WTC11 (cell line): Measurements from ENCODE around the gene GPC6. TPM values are rescaled to one million over a fixed set of nuclear protein-coding genes. Genes with fewer than 3 reads are reported as not detected.

Experiments
- ATAC-seq: fragments of 200-7000 bp; cut with Tn5 transposase; 2 replicates; pipeline ENCODE4 v1.10.0; 2021; ENCODE audit warnings: mild to moderate bottlenecking, moderate library complexity
- CTCF ChIA-PET: fragments of 300-600 bp; sonication (Branson Sonifier 250); formaldehyde crosslinking; loops from one replicate; lab custom pipeline; 2021; ENCODE audit warnings: antibody characterized with exemption; lab: Charles Lee
- POLR2A ChIA-PET: fragments of 350-600 bp; sonication (Branson Sonifier 250); formaldehyde crosslinking; loops from one replicate; lab custom pipeline; 2021; ENCODE audit warnings: antibody characterized with exemption; lab: Charles Lee
- DNase-seq: peaks from one replicate; pipeline ENCODE4 v3.0.0; 2021; ENCODE audit warnings: low spot score
- H3K27ac Mint-ChIP-seq: 2 replicates; pipeline ENCODE4 v1.8.0; 2021; ENCODE audit warnings: mixed read lengths
- H3K27me3 Mint-ChIP-seq: 2 replicates; pipeline ENCODE4 v1.8.0; 2021; ENCODE audit warnings: low read depth, mild to moderate bottlenecking, moderate library complexity, mixed read lengths
- H3K36me3 Mint-ChIP-seq: 2 replicates; pipeline ENCODE4 v1.8.0; 2021; ENCODE audit warnings: mixed read lengths
- H3K4me1 Mint-ChIP-seq: 2 replicates; pipeline ENCODE4 v1.8.0; 2022; ENCODE audit warnings: mixed read lengths
- H3K4me3 Mint-ChIP-seq: 2 replicates; pipeline ENCODE4 v1.8.0; 2021; ENCODE audit warnings: mild to moderate bottlenecking, moderate library complexity, mixed read lengths
- H3K9me3 Mint-ChIP-seq: 2 replicates; pipeline ENCODE4 v1.8.0; 2021; ENCODE audit warnings: mixed read lengths
- ATF3 ChIP-seq: sonication (generic); formaldehyde crosslinking; conservative IDR thresholded peaks from 2 replicates; pipeline ENCODE4 v1.8.1; 2022; ENCODE audit warnings: mild to moderate bottlenecking, missing genetic modification reagents
- CDX4 ChIP-seq: fragments of 250-450 bp; sonication (Bioruptor Pico); IDR thresholded peaks from 2 replicates; pipeline ENCODE4 v1.9.0; 2021; ENCODE audit warnings: moderate library complexity, mild to moderate bottlenecking, inconsistent platforms, borderline replicate concordance
- CREM ChIP-seq: sonication (generic); formaldehyde crosslinking; IDR thresholded peaks from 2 replicates; pipeline ENCODE4 v1.8.1; 2022; ENCODE audit warnings: mild to moderate bottlenecking, missing genetic modification reagents, moderate library complexity
- CTCF ChIP-seq: fragments of 200-600 bp; IDR thresholded peaks from 2 replicates; pipeline ENCODE4 v1.8.0; 2022; ENCODE audit warnings: antibody characterized with exemption
- E2F4 ChIP-seq: sonication (generic); formaldehyde crosslinking; IDR thresholded peaks from 2 replicates; pipeline ENCODE4 v1.8.1; 2022; ENCODE audit warnings: low read depth, mild to moderate bottlenecking, moderate library complexity, missing genetic modification reagents, borderline replicate concordance
- ELF4 ChIP-seq: sonication (generic); formaldehyde crosslinking; IDR thresholded peaks from 2 replicates; pipeline ENCODE4 v1.8.1; 2022; ENCODE audit warnings: low read depth, mild to moderate bottlenecking, moderate library complexity, missing genetic modification reagents
- ETV6 ChIP-seq: sonication (generic); formaldehyde crosslinking; IDR thresholded peaks from 2 replicates; pipeline ENCODE4 v1.8.1; 2022; ENCODE audit warnings: mild to moderate bottlenecking, missing genetic modification reagents
- GTF2I ChIP-seq: fragments of 250-450 bp; sonication (Bioruptor Pico); conservative IDR thresholded peaks from 2 replicates; pipeline ENCODE4 v1.4.0; 2021; ENCODE audit warnings: mild to moderate bottlenecking
- HMGXB4 ChIP-seq: sonication (generic); formaldehyde crosslinking; IDR thresholded peaks from 2 replicates; pipeline ENCODE4 v1.8.1; 2023; ENCODE audit warnings: mild to moderate bottlenecking, moderate library complexity, missing genetic modification reagents
- JAZF1 ChIP-seq: fragments of 250-450 bp; sonication (Bioruptor Pico); IDR thresholded peaks from 2 replicates; pipeline ENCODE4 v1.9.0; 2021; ENCODE audit warnings: moderate library complexity, mild to moderate bottlenecking, inconsistent platforms
- JUN ChIP-seq: sonication (generic); formaldehyde crosslinking; IDR thresholded peaks from 2 replicates; pipeline ENCODE4 v1.8.0; 2023; ENCODE audit warnings: mild to moderate bottlenecking, missing genetic modification reagents
- MXD4 ChIP-seq: fragments of 250-450 bp; sonication (Bioruptor Pico); IDR thresholded peaks from 2 replicates; pipeline ENCODE4 v1.8.0; 2021; ENCODE audit warnings: mild to moderate bottlenecking, moderate library complexity, borderline replicate concordance
- NFE2L1 ChIP-seq: sonication (generic); formaldehyde crosslinking; IDR thresholded peaks from 2 replicates; pipeline ENCODE4 v1.8.1; 2023; ENCODE audit warnings: missing genetic modification reagents
- NR2C2 ChIP-seq: sonication (generic); formaldehyde crosslinking; IDR thresholded peaks from 2 replicates; pipeline ENCODE4 v1.8.0; 2022; ENCODE audit warnings: mild to moderate bottlenecking, missing genetic modification reagents
- NR3C1 ChIP-seq: sonication (generic); formaldehyde crosslinking; conservative IDR thresholded peaks from 2 replicates; pipeline ENCODE4 v1.8.1; 2023; ENCODE audit warnings: low read depth, mild to moderate bottlenecking, missing genetic modification reagents
- PRDM15 ChIP-seq: sonication (generic); formaldehyde crosslinking; IDR thresholded peaks from 2 replicates; pipeline ENCODE4 v1.8.0; 2022; ENCODE audit warnings: missing genetic modification reagents
- PREB ChIP-seq: sonication (generic); formaldehyde crosslinking; IDR thresholded peaks from 2 replicates; pipeline ENCODE4 v1.8.1; 2022; ENCODE audit warnings: mild to moderate bottlenecking, missing genetic modification reagents, moderate library complexity, borderline replicate concordance
- RORB ChIP-seq: fragments of 250-450 bp; sonication (Bioruptor Pico); IDR thresholded peaks from 2 replicates; pipeline ENCODE4 v1.9.0; 2021; ENCODE audit warnings: mild to moderate bottlenecking
- SMAD4 ChIP-seq: sonication (generic); formaldehyde crosslinking; IDR thresholded peaks from 2 replicates; pipeline ENCODE4 v1.8.0; 2022; ENCODE audit warnings: mild to moderate bottlenecking, missing genetic modification reagents
- SOX15 ChIP-seq: fragments of 250-450 bp; sonication (Bioruptor Pico); IDR thresholded peaks from 2 replicates; pipeline ENCODE4 v1.9.0; 2021; ENCODE audit warnings: mild to moderate bottlenecking
- USF1 ChIP-seq: sonication (generic); formaldehyde crosslinking; IDR thresholded peaks from 2 replicates; pipeline ENCODE4 v1.8.0; 2022; ENCODE audit warnings: mild to moderate bottlenecking, missing genetic modification reagents
- ZNF416 ChIP-seq: fragments of 250-450 bp; sonication (Bioruptor Pico); IDR thresholded peaks from 2 replicates; pipeline ENCODE4 v1.9.0; 2021; ENCODE audit warnings: mild to moderate bottlenecking, inconsistent platforms
- ZNF423 ChIP-seq: fragments of 250-450 bp; sonication (Bioruptor Pico); IDR thresholded peaks from 2 replicates; pipeline ENCODE4 v2.1.2; 2022; ENCODE audit warnings: mild to moderate bottlenecking, moderate library complexity
- total RNA-seq: library from RNA; stranded (reverse); gene quantifications from 3 replicates; pipeline ENCODE4 v1.2.3, GENCODE V29; 2021

The GPC6 gene
- total RNA-seq, 1 experiment from 2014 or later, result 19.5 TPM

- TF ChIP-seq ZNF416 (CRISPR knock-in tag), result no peak
Measured at GRCh38 chr13:94210816-94211215, 984.2 kb downstream of the GPC6 start (continued).

- POLR2A ChIA-PET, result no interaction called here
- no peak overlapping the region for H3K27ac Mint-ChIP-seq
- no peak overlapping the region for H3K4me3 Mint-ChIP-seq
- ATAC-seq, result no peak
- no peaks in the 10 kb centered on the region for H3K27me3 Mint-ChIP-seq
- TF ChIP-seq HMGXB4 (CRISPR knock-in tag) (no peak), NFE2L1 (no peak), CREM (CRISPR knock-in tag) (no peak), JAZF1 (CRISPR knock-in tag) (no peak), RORB (CRISPR knock-in tag) (no peak), SMAD4 (CRISPR knock-in tag) (no peak), USF1 (CRISPR knock-in tag) (no peak), GTF2I (CRISPR knock-in tag) (no peak), ATF3 (CRISPR knock-in tag) (no peak), MXD4 (no peak), ETV6 (CRISPR knock-in tag) (no peak), PRDM15 (no peak)
- H3K36me3 Mint-ChIP-seq, result no peaks in the 10 kb centered on the region
- peaks cover 13% of the 10 kb centered on the region for H3K4me1 Mint-ChIP-seq
- CTCF ChIA-PET, result no interaction called here
- no peaks in the 10 kb centered on the region for H3K9me3 Mint-ChIP-seq
- DNase-seq, result no peak
Measured at GRCh38 chr13:94212196-94212595, 985.6 kb downstream of the GPC6 start.

GRCh38 chr13:94214121-94214520 is 987.5 kb downstream of the GPC6 start:
- POLR2A ChIA-PET, result no interaction called here

More at GRCh38 chr13:94214121-94214520, 987.5 kb downstream of the GPC6 start:
- Mint-ChIP-seq H3K36me3 (no peaks in the 10 kb centered on the region), H3K4me1 (peaks cover 31% of the 10 kb centered on the region), H3K27me3 (no peaks in the 10 kb centered on the region), H3K9me3 (no peaks in the 10 kb centered on the region), H3K4me3 (no peak overlapping the region), H3K27ac (no peak overlapping the region)
- DNase-seq (no peak), ATAC-seq (no peak)
- CTCF ChIA-PET, result no interaction called here
- no peak for TF ChIP-seq JUN (CRISPR knock-in tag)
- TF ChIP-seq ELF4, result no peak
- no peak for TF ChIP-seq E2F4 (CRISPR knock-in tag)
- TF ChIP-seq CDX4 (CRISPR knock-in tag), result no peak
- no peak for TF ChIP-seq CTCF
- TF ChIP-seq NR3C1 (CRISPR knock-in tag), result no peak
- no peak for TF ChIP-seq SOX15 (CRISPR knock-in tag)
- TF ChIP-seq NR2C2 (CRISPR knock-in tag), result no peak
- TF ChIP-seq PREB (CRISPR knock-in tag), result no peak
- TF ChIP-seq ZNF423, result no peak
- no peak for TF ChIP-seq NFE2L1
- TF ChIP-seq GTF2I (CRISPR knock-in tag), result no peak
